Spleen (tissue), 11 donors: ENCODE results near the gene ZCWPW1. TPM values are rescaled to one million over a fixed set of nuclear protein-coding genes. Genes with fewer than 3 reads are reported as not detected.
A peak's percentile ranks its signal among the peaks of the same experiment; 100 is the strongest.

Experiments
- DNase-seq: peaks from one replicate; pipeline ENCODE4 v3.0.0-alpha.2; 2020
- H3K27ac ChIP-seq, 8 donors: fragments of 200-600 bp; sonication (generic) in 7 of 8; 1 replicate in 4 of 8; 2 replicates in 4 of 8; pipeline versions ENCODE4 v1.5.0 to v1.8.0; 2016 to 2021; ENCODE audit warnings: inconsistent platforms in 4 of 8, mild to moderate bottlenecking in 4 of 8, moderate library complexity in 1 of 8
- H3K27me3 ChIP-seq, 7 donors: fragments of 200-600 bp; sonication (generic) in 6 of 7; replicated peaks in 1 of 7; 1 replicate in 4 of 7; 2 replicates in 3 of 7; pipeline versions ENCODE4 v1.5.0 to v1.8.0; 2016 to 2021; ENCODE audit warnings: inconsistent platforms in 3 of 7, mild to moderate bottlenecking in 1 of 7
- H3K36me3 ChIP-seq, 6 donors: fragments of 200-600 bp; sonication (generic) in 5 of 6; 1 replicate in 4 of 6; 2 replicates in 2 of 6; pipeline versions ENCODE4 v1.5.0 to v1.8.0; 2016 to 2021; ENCODE audit warnings: inconsistent platforms in 2 of 6
- H3K4me1 ChIP-seq, 6 donors: fragments of 200-600 bp; sonication (generic) in 5 of 6; 1 replicate in 3 of 6; 2 replicates in 3 of 6; pipeline versions ENCODE4 v1.5.0 to v1.8.0; 2016 to 2021; ENCODE audit warnings: inconsistent platforms in 3 of 6
- H3K4me3 ChIP-seq, 8 donors: fragments of 200-600 bp; sonication (generic) in 7 of 8; 1 replicate in 4 of 8; 2 replicates in 4 of 8; pipeline versions ENCODE4 v1.5.0 to v1.8.0; 2016 to 2021; ENCODE audit warnings: inconsistent platforms in 4 of 8, mild to moderate bottlenecking in 4 of 8, moderate library complexity in 2 of 8
- H3K9me3 ChIP-seq, 8 donors: fragments of 200-600 bp; sonication (generic) in 7 of 8; 1 replicate in 4 of 8; 2 replicates in 4 of 8; pipeline versions ENCODE4 v1.5.0 to v1.8.0; 2016 to 2021; ENCODE audit warnings: inconsistent platforms in 4 of 8
- POLR2A ChIP-seq, 3 donors: fragments of 450-650 bp; IDR thresholded peaks; one replicate each; pipeline ENCODE4 v1.5.1; 2017; ENCODE audit warnings: antibody characterized with exemption in 3 of 3, mild to moderate bottlenecking in 1 of 3
- POLR2AphosphoS5 ChIP-seq, 3 donors: sonication (generic); formaldehyde crosslinking; IDR thresholded peaks; one replicate each; pipeline ENCODE4 v1.5.1; 2017; ENCODE audit warnings: antibody characterized with exemption in 3 of 3
- WGBS, 5 donors: extraction: QIAGEN DNeasy Blood & Tissue Kit in 3 of 5; methylation state at CpG; one replicate each; pipeline versions ENCODE4 v1.1.5 to v1.1.7; 2013 to 2018; 5-methylcytosine and 5-hydroxymethylcytosine counted together
- intact Hi-C: fragments of 100-400 bp; cut with DNase I; formaldehyde crosslinking; loops from one replicate; pipeline ENCODE4 v1.15.0; 2023; ENCODE audit warnings: low total_unique reads
- polyA plus RNA-seq, 3 donors: library from polyadenylated mRNA; stranded (reverse); fragments of 200-250 nt; gene quantifications; one replicate each; pipeline ENCODE4 v1.2.1, GENCODE V29; 2013
- total RNA-seq, 7 donors: library from RNA; depleted of rRNA in 3 of 7; stranded (reverse); fragments of >200 nt in 3 of 7; fragmentation: NEBNext Ultra II Directional in 4 of 7; extraction: Animal tissue kit (Norgen Biotek cat#: 25700) in 4 of 7; gene quantifications; one replicate each; pipeline versions ENCODE4 v1.1.0 to v1.2.1, GENCODE V29; 2016 to 2021
- TF ChIP-seq, protein P1 (sequence below), 11 experiments: fragments of 200-600 bp in 7 of 11; fragments of 450-650 bp in 4 of 11; sonication (generic) in 4 of 11; IDR thresholded peaks in 8 of 11; conservative IDR thresholded peaks in 3 of 11; 1 replicate in 7 of 11; 2 replicates in 4 of 11; pipeline versions ENCODE4 v1.4.0 to v1.8.0; 2016 to 2021; ENCODE audit warnings: antibody characterized with exemption in 11 of 11, inconsistent platforms in 4 of 11, mild to moderate bottlenecking in 1 of 11
- donor health status: healthy with polysubstance abuse.
- donor health status: DM: no; HTN: no; CAD: no; lungs with moderate emphysema.
- donor health status: DM: no; HTN: no; CAD: no.
- donor health status: Bipolar disorder and iron deficiency.
- donor health status: healthy.
- donor health status: DM: no; HTN: no; CAD: no.
- donor health status: DM: yes; HTN: yes; CAD: no.

ZCWPW1 gene
- total and polyA plus RNA-seq, 10 donors = 4.5 to 42.6 (median 6.6) TPM

DNA sequence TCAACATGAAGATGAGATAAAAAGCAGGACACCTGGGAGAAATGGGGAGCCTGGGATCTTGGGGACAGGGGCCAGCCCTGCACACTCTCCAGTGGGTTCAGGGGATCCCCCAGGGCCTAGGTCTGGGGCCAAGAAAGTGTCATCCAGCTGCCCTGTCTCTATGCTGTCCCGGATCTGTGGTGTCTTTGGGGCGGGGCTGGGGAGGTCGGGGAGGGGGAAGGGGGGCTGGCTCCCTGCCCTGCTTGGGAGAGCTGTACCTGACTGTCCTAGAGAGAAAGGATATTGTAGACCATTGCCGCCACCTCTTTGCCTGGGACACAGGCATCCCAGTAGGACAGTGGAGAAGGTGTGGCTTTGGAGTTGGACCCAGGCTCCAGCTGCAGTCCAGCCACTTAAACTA, 42.5 kb upstream of the ZCWPW1 start:
- peaks cover 0 to 99% (median 64%) of the 10 kb centered on the region in 6 donors for H3K36me3 ChIP-seq
- H3K4me1 ChIP-seq = peaks cover 41 to 100% (median 69%) of the 10 kb centered on the region in 6 donors
- no peak for DNase-seq
- H3K9me3 ChIP-seq = no peaks in the 10 kb centered on the region
- no peak overlapping the region for H3K4me3 ChIP-seq
- WGBS, 5 donors = 58 to 100% (median 69%) methylated on average over 1 to 4 of the region's 4 CpGs
- intact Hi-C loops = loop anchor here (10.0 kb wide), 1 partner anchor 234 kb away; the partner anchor contains the start of gene POP7
- peak overlapping the region in 3 of 8 donors; percentile 15 to 73 (median 37) for H3K27ac ChIP-seq
- no peak for TF ChIP-seq POLR2A (IDR thresholded peaks at IDR 0.05)
- peak in 1 of 3 donors; percentile 15 for TF ChIP-seq POLR2AphosphoS5 (IDR thresholded peaks at IDR 0.05)
- H3K27me3 ChIP-seq = no peaks in the 10 kb centered on the region

- Histone ChIP-seq H3K4me3 (no peak overlapping the region), H3K9me3 (no peaks in the 10 kb centered on the region), H3K36me3 (peaks cover 0 to 97% (median 59%) of the 10 kb centered on the region in 6 donors), H3K27ac (peak overlapping the region in 4 of 8 donors; percentile 19 to 57 (median 37)), H3K27me3 (no peaks in the 10 kb centered on the region), H3K4me1 (peaks cover 31 to 94% (median 61%) of the 10 kb centered on the region in 6 donors)
- 28 to 37% (median 33%) methylated on average over 10 to 13 of the region's 13 CpGs for WGBS, 5 donors
- TF ChIP-seq POLR2A (IDR thresholded peaks at IDR 0.05) (no peak), POLR2AphosphoS5 (IDR thresholded peaks at IDR 0.05) (peak; percentile 57 to 84 (median 71))
- TF ChIP-seq, protein P1, sequence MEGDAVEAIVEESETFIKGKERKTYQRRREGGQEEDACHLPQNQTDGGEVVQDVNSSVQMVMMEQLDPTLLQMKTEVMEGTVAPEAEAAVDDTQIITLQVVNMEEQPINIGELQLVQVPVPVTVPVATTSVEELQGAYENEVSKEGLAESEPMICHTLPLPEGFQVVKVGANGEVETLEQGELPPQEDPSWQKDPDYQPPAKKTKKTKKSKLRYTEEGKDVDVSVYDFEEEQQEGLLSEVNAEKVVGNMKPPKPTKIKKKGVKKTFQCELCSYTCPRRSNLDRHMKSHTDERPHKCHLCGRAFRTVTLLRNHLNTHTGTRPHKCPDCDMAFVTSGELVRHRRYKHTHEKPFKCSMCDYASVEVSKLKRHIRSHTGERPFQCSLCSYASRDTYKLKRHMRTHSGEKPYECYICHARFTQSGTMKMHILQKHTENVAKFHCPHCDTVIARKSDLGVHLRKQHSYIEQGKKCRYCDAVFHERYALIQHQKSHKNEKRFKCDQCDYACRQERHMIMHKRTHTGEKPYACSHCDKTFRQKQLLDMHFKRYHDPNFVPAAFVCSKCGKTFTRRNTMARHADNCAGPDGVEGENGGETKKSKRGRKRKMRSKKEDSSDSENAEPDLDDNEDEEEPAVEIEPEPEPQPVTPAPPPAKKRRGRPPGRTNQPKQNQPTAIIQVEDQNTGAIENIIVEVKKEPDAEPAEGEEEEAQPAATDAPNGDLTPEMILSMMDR (IDR thresholded peaks at IDR 0.05 in 8 of 11, conservative IDR thresholded peaks at IDR 0.05 in 3 of 11) = peak; percentile 89 to 99 (median 96)
- intact Hi-C loops = loop anchor here (2.0 to 10.0 kb wide), 2 partner anchors 93 to 235 kb away; partner anchors contain the start of gene POP7
- DNase-seq = peak; percentile 96
Observed at GRCh38 chr7:100469227-100470044, 40.9 kb upstream of the ZCWPW1 start.

DNA sequence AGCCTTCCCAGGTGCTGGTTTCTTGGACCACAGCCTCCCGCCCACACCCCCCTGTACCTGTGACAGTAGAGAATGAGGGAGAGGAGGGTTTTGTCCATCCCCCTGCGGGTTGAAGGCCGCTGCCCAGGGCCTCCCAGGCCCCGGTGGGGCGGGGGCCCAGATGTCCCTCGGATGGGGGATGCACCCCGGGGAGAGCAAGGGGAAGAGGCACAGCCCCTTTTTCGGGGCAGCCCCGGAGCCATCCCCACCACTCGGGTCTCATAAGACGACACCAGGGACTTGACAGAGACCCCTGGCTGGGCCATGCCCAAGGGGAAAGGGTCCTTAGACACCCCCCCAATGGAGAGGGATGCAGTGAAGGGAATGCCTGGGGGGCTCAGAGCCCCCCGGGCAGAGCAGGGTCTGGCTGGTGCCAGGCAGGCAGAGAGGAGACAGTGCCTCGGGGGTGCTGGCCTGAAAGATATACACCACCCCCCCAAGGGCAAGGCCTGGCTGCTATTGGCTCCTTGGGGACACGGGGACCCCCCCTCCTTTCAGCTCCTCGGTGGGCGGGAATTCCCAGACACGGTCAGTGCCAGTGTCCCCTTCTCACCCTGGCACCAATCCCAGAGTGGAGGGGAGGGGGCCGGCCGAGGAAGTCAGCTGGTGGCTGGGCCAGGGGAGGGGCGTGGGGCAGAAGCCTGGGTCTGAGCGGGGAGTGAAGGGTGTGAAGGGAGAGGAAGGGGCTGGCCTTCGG, 39.3 kb upstream of the ZCWPW1 start:
- H3K36me3 ChIP-seq = peaks cover 0 to 97% (median 46%) of the 10 kb centered on the region in 6 donors

More for the DNA sequence above, 39.3 kb upstream of the ZCWPW1 start:
- H3K9me3 ChIP-seq = no peaks in the 10 kb centered on the region
- H3K4me1 ChIP-seq = peaks cover 17 to 82% (median 45%) of the 10 kb centered on the region in 6 donors
- peak in 1 of 3 donors; percentile 47 for TF ChIP-seq POLR2AphosphoS5 (IDR thresholded peaks at IDR 0.05)
- no peak for TF ChIP-seq POLR2A (IDR thresholded peaks at IDR 0.05)
- TF ChIP-seq, protein P1 (IDR thresholded peaks at IDR 0.05 in 8 of 11, conservative IDR thresholded peaks at IDR 0.05 in 3 of 11) = no peak
- WGBS, 5 donors = 69 to 82% (median 74%) methylated on average over 13 to 22 of the region's 22 CpGs
- H3K4me3 ChIP-seq = no peak overlapping the region
- no peaks in the 10 kb centered on the region for H3K27me3 ChIP-seq
- peak; percentile 76 for DNase-seq
- intact Hi-C loops = loop anchor here (2.0 kb wide), 1 partner anchor 95 kb away; no protein-coding TSS in a partner anchor
- peak overlapping the region in 2 of 8 donors; percentile 21 to 28 for H3K27ac ChIP-seq
